HG02970 (cell line): ENCODE data around the gene ARMC5.
"Not testable (repeated sequence)": the region's sequence is repeated elsewhere in the genome, so short reads cannot be mapped to it uniquely, and the experiment has no call there.

Source experiments
- ATAC-seq: cut with Tn5 transposase; IDR thresholded peaks from one replicate; pipeline ENCODE4 v1.9.1; 2021; ENCODE audit warnings: mild to moderate bottlenecking, moderate library complexity, moderate number of reproducible peaks; ENCODE audit not compliant: unreplicated experiment, low FRiP score

The ARMC5 gene, protein sequence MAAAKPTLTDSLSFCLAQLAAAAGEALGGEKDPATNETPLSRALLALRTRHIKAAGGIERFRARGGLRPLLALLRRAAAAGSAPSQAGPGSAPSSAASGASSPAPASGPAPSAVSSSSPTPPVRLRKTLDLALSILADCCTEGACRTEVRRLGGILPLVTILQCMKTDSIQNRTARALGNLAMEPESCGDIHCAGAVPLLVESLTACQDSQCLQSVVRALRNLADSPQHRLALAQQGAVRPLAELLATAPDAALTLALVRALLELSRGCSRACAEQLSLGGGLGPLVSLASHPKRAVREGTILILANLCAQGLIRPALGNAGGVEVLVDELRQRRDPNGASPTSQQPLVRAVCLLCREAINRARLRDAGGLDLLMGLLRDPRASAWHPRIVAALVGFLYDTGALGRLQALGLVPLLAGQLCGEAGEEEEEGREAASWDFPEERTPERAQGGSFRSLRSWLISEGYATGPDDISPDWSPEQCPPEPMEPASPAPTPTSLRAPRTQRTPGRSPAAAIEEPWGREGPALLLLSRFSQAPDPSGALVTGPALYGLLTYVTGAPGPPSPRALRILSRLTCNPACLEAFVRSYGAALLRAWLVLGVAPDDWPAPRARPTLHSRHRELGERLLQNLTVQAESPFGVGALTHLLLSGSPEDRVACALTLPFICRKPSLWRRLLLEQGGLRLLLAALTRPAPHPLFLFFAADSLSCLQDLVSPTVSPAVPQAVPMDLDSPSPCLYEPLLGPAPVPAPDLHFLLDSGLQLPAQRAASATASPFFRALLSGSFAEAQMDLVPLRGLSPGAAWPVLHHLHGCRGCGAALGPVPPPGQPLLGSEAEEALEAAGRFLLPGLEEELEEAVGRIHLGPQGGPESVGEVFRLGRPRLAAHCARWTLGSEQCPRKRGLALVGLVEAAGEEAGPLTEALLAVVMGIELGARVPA

DNA sequence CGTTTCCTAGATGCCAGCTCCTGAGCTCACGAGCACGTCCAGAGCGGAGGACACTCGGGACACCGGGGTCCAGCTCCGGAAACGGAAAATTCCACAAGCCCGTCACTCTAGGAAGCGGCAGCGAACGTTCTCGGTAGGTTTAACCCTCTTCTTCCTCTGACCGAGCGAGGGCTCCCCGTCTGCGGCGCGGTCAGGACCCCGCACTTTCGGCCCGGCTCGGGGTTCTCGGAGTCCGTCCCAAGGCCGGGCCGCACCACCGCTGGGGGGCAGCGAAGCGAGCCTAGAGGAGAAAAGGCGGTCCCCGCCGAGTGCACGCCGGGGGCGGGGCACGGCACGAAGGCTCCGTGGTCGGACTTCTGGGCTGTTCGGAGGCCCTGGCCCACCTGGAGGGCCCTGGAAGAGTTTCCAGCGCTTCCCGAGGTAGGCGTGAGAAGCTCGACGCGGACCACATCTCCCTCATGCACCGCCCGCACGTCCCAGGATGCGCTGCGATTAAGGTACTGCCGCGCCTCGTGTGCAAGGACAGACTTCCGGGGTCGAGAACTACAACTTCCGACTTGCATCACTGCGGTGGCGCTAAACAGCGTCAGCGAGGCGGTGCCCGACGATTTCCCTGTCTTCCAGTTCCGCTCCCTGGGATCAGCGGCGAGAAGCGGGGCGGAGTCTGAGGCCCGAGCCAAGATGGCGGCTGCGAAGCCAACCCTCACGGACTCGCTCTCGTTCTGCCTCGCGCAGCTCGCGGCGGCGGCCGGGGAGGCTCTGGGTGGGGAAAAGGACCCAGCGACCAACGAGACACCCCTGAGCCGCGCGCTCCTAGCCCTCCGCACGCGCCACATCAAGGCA lies at the start of gene ARMC5:
TSS of gene ARMC5 (plus strand) at position 658 of the 843 bp plus-strand sequence. CDS start at position 682, 24 bp downstream.
- ATAC-seq, result peak; percentile 73

DNA sequence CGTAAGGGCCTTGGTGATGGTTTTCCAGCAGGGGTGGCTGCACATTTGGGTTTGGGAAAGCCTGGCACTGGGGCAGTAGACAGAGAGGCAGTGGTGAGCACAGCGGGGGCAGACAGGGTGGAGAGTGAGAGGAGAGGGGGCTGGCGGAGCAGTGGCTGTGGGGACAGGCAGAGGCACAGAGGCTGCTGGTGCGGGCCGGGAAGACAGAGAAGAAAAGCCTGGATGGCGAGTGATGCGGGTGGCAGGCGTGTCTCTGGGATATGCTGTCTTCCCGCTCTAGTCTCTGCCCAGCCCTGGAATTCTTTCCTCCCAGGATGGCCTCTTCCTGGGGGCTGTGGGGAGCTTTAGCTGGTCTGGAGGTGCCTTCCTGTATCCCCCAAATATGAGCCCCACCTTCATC lies 49.2 kb upstream of the ARMC5 start:
- no peak for ATAC-seq

DNA sequence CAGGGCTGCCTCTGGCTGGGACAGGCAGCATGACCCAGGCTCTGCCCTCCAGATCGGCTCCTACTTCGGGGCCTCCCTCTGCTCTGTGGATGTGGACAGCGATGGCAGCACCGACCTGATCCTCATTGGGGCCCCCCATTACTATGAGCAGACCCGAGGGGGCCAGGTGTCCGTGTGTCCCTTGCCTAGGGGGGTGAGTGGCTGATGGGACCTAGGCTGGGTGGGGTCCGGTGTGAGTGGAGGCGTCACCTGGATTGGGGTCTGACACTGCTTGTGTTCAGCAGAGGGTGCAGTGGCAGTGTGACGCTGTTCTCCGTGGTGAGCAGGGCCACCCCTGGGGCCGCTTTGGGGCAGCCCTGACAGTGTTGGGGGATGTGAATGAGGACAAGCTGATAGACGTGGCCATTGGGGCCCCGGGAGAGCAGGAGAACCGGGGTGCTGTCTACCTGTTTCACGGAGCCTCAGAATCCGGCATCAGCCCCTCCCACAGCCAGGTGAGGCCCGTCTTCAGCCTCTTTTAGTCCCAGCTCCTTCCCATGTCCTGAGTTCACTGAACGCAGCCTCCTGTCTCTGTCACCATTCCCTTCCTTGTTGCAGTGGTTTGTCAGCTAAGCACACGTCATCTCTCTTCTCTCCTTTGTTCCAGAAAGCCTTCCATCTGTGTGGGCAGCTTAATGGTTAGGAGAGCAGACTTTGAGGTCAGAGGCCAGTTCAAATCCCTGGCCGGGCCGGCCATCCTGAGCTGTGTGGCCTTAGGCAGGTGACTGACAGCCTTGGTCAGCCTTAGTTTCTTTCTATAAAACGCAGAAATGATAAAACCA lies 48.1 kb upstream of the ARMC5 start:
- no peak for ATAC-seq

DNA sequence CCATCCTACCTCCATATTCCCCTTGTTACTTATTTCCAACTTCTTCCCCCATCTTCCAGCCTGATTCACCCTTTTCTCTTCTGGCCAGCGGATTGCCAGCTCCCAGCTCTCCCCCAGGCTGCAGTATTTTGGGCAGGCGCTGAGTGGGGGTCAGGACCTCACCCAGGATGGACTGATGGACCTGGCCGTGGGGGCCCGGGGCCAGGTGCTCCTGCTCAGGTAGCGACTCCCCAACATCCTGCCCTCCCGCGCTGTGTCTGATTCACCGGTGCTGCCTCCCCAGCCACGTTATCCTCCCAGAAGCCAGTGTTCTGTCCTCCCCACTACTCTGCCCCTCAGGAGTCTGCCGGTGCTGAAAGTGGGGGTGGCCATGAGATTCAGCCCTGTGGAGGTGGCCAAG lies 46.6 kb upstream of the ARMC5 start:
- ATAC-seq, result no peak

DNA sequence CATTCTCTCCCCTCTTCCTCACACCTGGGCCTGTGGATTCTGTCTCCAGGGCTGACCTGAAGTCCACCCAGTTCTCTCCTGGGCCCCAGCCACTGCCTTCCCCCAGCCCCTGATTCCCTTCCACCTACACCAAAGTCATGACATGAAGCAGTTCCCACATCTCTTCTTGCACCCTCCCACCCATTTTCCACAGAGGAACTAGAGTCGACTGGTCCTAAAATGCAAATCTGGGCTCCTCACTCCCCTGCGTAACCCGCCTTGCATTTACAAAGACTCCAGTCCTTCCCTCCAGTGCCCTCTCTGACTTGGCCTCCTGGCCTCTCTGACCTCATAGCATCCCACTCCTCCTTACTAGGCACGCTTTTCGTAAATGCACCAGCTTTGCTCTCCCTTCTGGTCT lies 45.9 kb upstream of the ARMC5 start:
- no peak for ATAC-seq

DNA sequence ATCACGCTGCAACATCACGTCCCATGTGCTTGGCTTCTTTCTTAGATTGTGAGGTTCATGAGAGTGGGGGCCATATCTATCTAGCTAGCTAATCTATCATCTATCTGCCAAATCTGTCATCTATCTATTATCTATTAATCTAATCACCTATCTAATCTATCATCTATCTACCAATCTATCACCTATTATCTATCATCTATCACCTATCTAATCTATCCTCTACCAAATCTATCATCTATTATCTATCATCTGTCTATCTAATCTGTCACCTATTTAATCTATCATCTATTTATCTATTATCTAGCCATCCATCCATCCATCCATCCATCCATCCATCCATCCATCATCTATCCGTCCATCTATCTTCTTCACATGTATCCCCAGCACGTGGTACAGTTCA lies 45.4 kb upstream of the ARMC5 start:
- no peak for ATAC-seq

DNA sequence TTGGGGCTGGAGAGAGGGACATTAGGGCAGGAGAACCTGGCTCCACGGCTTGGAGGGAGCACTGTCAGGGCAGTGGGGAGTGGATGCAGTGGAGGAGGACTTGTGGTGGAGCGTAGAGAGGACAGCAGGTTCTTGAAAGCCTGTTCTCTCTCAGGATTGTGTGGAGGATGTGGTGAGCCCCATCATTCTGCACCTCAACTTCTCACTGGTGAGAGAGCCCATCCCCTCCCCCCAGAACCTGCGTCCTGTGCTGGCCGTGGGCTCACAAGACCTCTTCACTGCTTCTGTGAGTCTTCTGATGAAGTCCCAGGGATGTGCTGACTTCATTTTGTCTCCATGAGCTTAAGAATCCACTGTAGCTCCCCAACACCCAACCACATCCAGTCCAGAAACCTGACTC lies 44.6 kb upstream of the ARMC5 start:
- no peak for ATAC-seq

DNA sequence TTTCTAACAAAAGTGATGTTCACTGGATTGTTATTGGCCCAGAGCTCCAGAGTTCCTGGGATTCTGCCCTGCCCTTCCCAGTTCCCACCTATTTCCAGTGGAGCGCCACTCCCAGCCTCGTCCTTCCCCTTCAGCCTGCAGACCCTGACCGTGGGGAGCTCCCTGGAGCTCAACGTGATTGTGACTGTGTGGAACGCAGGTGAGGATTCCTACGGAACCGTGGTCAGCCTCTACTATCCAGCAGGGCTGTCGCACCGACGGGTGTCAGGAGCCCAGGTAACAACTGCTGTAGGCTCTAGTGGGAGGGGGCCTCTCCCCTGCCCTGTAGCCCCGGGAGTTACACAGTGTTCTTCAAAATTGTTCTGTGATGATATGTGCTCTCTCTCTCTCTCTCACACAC lies 42.9 kb upstream of the ARMC5 start:
- ATAC-seq, result no peak

DNA sequence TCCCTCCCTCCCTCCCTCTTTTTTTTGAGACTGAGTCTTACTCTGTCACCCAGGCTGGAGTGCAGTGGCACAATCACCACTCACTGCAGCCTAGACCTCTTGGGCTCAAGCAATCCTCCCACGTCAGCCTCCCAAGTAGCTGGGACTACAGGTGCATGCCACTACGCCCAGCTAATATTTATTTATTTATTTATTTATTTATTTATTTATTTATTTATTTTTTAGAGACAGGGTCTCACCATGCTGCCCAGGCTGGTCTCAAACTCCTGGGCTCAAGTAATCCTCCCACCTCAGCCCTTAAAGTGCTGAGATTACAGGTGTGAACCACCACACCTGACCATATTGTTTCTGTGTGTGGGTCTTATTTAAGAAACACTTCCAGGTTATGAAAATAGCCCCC lies 42.3 kb upstream of the ARMC5 start:
- ATAC-seq, result not testable (repeated sequence)

DNA sequence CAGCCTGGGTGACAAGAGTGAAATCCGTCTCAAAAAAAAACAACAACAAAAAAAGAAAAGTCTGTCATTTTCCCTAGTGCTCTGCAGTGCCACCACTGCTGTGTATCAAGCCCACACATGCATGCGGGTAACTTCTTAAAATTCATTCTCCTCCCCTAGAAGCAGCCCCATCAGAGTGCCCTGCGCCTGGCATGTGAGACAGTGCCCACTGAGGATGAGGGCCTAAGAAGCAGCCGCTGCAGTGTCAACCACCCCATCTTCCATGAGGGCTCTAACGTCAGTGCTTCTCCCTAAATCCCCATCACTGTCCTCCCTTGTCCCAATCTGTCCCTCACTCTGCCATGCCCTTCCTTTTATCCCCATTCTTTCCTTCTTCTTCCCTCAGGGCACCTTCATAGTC lies 41.4 kb upstream of the ARMC5 start:
- ATAC-seq, result no peak

DNA sequence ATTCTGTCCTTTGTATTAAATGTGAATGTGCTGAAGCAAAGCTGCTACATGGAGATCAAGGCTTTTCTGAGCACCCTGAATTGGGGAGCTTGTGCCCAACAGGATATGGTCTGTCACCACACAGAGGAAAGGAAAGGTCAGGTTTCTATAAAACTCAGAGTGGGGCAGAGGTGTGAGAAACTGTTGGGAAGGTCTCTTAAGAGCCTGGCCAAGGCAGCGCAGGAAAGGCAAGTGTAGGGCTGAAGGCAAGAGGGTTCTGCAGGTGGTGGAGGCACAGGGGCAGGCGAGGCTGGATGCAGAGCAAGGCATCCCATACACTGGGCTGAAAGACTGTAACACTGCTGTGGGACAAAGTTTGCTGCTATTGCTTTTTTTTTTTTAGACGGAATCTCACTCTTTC lies 39.3 kb upstream of the ARMC5 start:
- ATAC-seq, result no peak

DNA sequence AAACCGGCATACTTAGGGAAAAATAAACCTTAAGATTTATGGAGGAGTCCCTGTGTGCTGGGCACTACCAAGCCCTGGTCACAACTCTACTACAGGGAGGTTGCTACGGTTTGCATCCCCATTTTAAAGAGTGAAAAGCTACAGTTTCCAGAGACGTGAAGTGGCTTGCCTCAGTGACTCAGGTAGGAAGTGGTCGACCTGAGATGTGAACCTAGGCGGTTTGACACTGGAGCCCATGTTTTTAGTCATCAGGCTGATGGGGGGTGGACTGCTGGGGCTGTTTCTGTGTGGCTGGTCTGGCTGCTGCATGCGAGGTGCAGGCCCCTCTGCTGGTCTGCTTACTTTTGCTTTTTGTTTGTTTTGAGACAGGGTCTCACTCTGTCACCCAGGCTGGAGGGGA lies 37.7 kb upstream of the ARMC5 start:
- ATAC-seq, result no peak

DNA sequence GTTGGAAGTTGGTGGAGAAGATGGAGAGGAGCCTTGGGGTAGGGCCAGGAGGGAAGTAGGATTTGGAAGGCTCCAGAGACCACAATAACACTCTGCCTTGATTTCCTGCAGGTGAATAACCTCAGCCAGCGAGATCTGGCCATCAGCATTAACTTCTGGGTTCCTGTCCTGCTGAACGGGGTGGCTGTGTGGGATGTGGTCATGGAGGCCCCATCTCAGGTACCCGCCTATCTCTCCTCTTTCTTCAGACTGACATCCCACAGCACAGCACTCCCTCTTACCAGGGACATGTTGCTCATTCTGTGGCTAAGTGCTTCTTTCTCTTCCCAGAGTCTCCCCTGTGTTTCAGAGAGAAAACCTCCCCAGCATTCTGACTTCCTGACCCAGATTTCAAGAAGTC lies 36.1 kb upstream of the ARMC5 start:
- ATAC-seq, result no peak

DNA sequence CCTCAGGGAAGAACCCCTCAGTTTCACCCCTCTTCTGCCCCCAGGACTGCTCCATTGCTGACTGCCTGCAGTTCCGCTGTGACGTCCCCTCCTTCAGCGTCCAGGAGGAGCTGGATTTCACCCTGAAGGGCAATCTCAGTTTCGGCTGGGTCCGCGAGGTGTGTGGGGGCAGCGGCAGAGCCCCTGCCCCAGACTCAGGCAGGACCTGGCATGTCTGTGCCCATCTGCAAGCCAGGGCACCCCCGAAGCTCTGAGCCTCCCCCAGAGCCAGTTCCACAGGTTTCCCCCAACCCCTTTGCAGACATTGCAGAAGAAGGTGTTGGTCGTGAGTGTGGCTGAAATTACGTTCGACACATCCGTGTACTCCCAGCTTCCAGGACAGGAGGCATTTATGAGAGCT lies 35.5 kb upstream of the ARMC5 start:
- no peak for ATAC-seq

DNA sequence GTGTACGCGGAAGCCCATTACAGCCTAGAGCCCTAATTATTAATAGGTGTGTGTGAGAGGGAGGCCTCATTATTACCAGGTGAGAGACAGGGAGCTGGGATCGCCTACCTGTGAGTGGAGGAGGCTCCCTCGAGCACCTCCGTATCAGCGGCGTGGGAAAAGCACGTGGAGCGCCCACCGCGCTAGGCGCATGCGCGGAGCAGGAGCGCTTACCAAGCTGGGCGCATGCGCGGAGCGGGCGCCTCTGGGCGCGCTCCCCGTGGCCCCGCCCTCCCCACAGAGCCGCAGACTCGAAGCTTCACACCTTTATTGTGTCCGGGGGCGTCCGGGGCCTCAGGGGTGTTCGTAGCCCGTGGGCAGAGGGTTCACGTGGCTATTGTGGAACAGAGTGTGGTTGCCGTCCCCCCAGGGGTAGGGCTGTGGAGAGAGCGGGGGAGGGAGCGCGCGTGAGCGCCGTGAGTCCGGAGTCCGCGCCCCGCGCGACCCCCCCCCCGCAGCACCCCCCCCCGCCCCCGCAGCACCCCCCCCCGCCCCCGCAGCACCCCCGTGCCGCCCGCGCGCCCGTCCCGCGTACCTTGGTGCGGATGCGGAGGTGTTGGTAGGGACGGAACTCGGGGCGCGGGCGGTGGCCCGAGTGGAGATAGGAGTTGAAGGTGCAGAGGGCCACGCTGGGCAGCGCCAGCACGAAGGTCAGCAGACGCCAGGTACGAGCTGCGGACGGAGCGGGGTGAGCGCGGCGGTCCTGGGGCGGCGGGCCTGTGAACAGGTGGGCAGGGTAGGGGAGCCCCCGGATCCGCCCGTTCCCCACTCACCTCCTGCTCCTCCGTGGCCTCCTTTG lies 31.6 kb upstream of the ARMC5 start:
- no peak for ATAC-seq

DNA sequence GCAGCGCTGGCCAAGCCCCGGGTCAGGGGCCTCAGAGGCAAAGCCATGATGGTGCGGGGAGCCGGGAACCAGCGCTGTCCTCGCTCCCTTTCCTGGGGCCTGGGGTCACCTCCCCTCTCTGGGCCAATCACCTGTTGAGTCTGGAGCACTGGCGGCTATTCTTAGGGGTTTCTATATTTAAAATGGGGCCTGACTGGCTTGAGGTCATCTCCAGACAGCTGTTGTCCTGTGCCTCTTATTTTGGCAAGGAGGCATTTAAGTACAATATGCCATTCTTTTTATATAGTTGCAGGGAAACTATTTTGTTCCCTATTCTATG lies 31.1 kb upstream of the ARMC5 start, which contains the start of gene COX6A2:
TSS of gene COX6A2 (minus strand) at position 82 of the 319 bp plus-strand sequence. CDS start at position 47, 35 bp downstream.
- ATAC-seq, result no peak

DNA sequence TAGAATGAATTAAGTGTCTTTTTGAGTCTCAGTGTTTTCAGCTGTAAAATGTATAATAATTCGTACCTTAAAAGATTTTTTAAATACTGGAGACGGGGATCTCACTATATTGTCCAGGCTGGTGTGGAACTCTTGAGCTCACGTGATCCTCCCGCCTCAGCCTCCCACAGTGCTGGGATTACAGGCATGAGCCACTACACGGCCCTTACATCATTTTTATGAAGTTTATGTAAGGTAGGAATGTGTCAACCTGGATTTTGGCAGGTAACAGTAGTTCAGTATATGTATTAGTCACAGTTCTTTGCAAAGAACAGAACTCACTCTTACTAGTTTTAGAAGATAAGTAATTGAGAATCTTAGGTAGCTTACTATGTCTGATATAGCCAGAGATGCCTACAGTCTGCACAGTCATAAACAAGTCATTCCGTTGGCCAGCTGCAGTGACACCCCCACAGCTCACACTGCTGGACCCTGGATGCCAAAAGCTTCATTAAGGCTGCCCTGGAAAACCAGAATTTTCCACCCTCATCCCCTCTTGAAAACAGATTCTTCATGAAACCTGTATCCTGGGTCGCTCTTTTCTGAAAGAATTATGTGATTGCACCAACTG lies 30.6 kb upstream of the ARMC5 start:
- ATAC-seq, result no peak

DNA sequence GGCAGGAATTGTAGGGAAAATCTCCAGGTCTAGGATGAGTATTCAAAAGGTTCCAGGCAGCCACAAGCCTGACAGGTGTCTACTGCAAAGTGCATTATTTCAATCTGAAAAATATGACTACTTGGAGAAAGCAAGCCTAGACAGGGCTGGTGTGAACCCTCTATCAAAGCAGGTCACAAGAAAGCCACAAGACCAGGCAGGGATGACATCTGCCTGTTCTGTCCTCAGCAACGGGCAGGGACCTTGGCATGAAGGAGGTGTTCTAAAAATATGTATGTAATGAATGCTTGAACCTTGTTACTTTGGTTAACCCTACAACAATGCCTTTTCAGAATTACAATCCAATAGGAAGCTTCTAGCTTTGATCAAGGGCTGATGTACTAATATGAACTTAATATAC lies 30.0 kb upstream of the ARMC5 start:
- no peak for ATAC-seq

DNA sequence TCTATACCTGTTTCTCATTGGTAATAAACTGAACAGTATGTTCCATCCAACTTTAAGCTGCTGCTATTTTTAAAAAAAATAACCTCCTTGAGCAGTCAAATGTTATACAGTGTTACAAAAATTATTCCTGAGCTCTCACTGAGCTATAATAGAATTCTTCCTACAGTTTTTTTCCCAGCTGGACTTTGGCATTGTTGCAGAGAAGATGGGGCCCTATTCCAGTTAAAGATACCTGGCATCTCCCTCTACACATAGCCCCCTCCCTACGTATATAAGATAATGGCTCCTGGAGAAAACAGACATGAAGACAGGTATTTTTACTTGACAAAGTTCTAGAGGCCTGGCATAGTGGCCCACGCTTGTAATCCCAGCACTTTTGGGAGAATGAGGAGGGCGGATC lies 29.5 kb upstream of the ARMC5 start:
- no peak for ATAC-seq
